ENCODE results near the gene KRTAP17-1. TPM values are rescaled to one million over a fixed set of nuclear protein-coding genes. Genes with fewer than 3 reads are reported as not detected.

The KRTAP17-1 gene
- total RNA-seq, 2 experiments from 2014 or later = not detected

DNA sequence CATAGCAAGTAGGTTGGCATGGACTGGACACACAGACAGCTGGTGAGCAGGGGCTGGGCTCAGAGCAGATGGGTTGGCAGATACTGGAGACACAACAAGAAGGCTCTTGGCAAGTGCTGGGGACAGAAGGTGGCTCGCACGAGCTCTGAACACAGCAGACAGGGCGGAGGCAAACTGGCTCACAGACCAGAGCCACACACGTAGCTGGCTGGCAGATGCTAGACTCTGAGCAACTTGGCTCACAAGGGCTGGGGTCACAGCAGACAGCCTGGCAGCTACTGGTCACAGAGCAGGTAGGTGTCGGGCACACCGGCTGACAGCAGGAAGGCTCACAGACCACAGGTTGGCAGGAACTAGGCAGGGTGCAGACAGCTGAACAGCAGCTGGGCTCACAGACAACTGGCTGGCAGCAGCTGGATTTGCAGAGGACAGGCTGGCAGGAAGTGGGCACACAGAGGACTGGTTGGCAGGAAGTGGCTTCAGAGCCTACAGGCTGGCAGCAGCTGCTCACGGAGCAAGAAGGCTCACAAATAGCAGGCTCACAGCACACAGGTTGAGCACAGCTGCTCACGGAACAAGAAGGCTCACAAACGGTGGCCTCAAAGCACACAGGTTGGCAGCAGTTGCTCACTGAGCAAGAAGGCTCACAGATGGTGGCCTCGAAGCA is 7.1 kb downstream of the KRTAP17-1 start:
- POLR2A ChIA-PET = interaction anchor here (0.9 to 1.9 kb wide), 8 partner anchors 20 to 661 kb away, joined by 3 to 13 read pairs (median 5); partner anchors contain the start of gene SMARCE1
- peaks cover 44% of the 10 kb centered on the region for H3K4me1 Mint-ChIP-seq
- DNase-seq = peak; percentile 84
- no peaks in the 10 kb centered on the region for H3K9me3 Mint-ChIP-seq
- H3K27me3 Mint-ChIP-seq = peaks cover 4% of the 10 kb centered on the region
- CTCF ChIA-PET = interaction anchor here (1.0 to 2.5 kb wide), 6 partner anchors 14 to 505 kb away, joined by 3 to 21 read pairs (median 3); no protein-coding TSS in a partner anchor
- H3K4me3 Mint-ChIP-seq = peak overlapping the region; percentile 58
- no peaks in the 10 kb centered on the region for H3K36me3 Mint-ChIP-seq (ENCODE audit: low read depth)
- peak overlapping the region; percentile 92 for H3K27ac Mint-ChIP-seq

DNA sequence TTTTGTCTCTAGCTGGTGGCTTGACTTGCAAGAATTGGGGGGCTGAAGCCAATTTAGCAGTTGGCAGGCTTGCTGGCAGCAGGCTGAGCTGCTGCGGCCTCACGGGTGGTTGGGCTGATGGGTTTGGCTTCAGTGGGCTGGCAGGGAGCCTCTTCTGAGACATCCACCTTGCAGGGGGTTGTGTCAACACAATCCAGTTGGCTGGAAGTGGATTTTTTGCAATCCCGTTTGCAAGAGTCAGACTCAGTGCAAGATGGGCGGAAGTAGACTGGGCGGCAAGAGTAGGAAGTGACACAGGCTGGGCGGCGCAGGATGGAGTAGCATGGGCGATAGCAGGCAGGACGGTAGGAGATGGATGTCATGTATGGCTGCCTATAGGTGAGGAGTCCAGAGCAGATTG is 7.9 kb downstream of the KRTAP17-1 start:
- H3K9me3 Mint-ChIP-seq = no peaks in the 10 kb centered on the region
- no peak overlapping the region for H3K4me3 Mint-ChIP-seq
- POLR2A ChIA-PET = interaction anchor here (1.6 to 1.9 kb wide), 3 partner anchors 33 to 660 kb away, joined by 5 to 13 read pairs (median 5); partner anchors contain the start of gene SMARCE1
- H3K27me3 Mint-ChIP-seq = peaks cover 4% of the 10 kb centered on the region
- no peak for DNase-seq
- no peaks in the 10 kb centered on the region for H3K36me3 Mint-ChIP-seq (ENCODE audit: low read depth)
- peak overlapping the region; percentile 92 for H3K27ac Mint-ChIP-seq
- CTCF ChIA-PET = interaction anchor here (0.7 to 2.5 kb wide), 2 partner anchors 15 to 355 kb away, joined by 3 to 21 read pairs; no protein-coding TSS in a partner anchor
- peaks cover 44% of the 10 kb centered on the region for H3K4me1 Mint-ChIP-seq

DNA sequence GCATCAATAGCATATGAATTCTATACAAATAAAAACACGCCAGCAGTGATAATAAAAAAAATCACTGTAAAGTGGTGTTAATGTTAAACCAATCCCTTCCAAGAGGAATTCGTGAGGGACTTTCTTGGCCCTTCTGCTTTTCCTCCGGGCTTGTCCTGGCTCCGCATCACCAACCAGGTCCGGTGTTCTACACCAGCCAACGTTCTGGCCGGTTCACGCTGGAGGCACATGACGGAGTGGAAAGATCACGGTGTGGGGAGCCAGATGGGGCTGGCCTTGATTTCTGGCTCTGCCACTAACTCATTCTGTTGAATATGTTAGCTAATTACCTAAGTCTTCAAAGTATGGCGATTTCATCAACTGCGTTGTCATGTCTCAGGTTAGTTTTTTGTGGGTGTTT is 11.4 kb downstream of the KRTAP17-1 start:
- H3K27ac Mint-ChIP-seq = no peak overlapping the region
- no peak overlapping the region for H3K4me3 Mint-ChIP-seq
- H3K36me3 Mint-ChIP-seq (ENCODE audit: low read depth) = no peaks in the 10 kb centered on the region
- peaks cover 2% of the 10 kb centered on the region for H3K9me3 Mint-ChIP-seq
- CTCF ChIA-PET = no interaction called here
- H3K27me3 Mint-ChIP-seq = no peaks in the 10 kb centered on the region
- DNase-seq = no peak
- peaks cover 23% of the 10 kb centered on the region for H3K4me1 Mint-ChIP-seq
- POLR2A ChIA-PET = no interaction called here

DNA sequence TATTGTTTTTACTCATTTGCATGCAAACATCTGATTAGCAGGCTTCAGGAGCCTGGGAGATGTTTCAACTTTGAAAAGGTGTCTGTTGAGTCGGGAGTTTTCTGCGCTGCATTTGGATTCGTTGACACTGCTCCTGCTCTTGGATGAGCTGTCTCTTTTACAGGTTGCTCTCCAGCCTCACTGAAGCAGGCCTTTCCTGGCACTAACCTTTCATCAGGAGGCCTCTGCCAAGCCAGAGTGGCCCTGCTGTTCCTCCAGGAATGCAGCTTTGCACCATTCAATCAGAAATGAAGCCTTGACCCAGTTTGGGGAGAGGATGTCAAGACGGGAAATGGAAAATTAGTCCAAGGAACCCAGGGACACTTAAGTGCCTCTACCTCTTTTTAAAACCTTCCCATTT is 12.5 kb downstream of the KRTAP17-1 start:
- Mint-ChIP-seq H3K4me3 (no peak overlapping the region), H3K36me3 (ENCODE audit: low read depth) (no peaks in the 10 kb centered on the region), H3K27me3 (no peaks in the 10 kb centered on the region), H3K9me3 (peaks cover 2% of the 10 kb centered on the region), H3K27ac (no peak overlapping the region), H3K4me1 (peaks cover 12% of the 10 kb centered on the region)
- ChIA-PET POLR2A (no interaction called here), CTCF (interaction anchor here (0.9 to 2.1 kb wide), 2 partner anchors 9 to 19 kb away, joined by 3 to 7 read pairs; no protein-coding TSS in a partner anchor)
- DNase-seq = no peak

DNA sequence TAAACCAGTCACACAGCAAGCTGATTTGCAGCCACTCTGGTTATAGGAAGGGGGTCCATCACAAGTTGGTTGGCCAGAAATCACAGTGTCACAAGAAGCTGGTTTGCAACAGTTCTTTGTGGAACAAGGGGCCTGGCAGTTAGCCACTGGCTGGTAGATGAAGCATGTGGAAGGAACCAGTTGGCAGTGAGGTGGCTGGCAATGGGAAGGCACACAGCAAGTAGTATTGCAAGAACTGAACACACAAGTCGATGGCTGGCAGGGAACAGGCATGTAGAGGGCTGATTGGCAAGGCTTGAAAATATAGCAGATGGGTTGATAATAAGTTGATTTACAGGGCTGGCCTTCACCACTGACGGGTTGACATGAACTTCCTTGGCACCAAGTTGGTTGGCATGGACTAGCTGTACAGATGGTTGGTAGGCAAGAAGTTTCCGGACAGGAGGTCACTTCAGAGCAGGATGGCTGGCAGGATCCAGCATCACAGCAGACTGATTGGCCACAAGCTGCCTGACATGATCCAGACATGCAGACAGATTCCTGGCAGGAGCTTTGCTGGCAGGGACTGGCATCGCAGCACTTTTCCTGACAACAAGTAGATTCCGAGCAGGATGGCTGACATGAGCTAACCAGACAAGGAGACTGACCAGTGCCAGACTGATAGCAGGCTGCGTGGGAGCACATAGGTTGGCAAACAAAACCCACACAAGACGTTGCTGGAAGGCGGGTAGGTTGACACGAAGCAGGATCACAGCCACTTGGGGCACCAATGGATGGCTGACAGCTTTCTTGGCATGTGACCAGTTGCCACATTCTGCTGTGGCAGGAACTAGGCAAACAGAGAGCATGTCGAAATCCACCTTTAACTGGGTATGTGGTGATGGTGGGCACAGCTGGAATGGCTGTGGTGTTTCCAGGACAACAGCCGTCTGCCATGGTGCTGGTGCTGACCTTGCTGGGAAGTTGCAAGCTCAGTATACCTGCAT is 13.3 kb downstream of the KRTAP17-1 start, which contains the start of gene KRTAP29-1:
TSS of gene KRTAP29-1 (minus strand) at position 936 of the 986 bp plus-strand sequence. CDS start at position 936, 0 bp downstream.
- Mint-ChIP-seq H3K36me3 (ENCODE audit: low read depth) (no peaks in the 10 kb centered on the region), H3K27me3 (no peaks in the 10 kb centered on the region), H3K27ac (no peak within 1 kb of the TSS), H3K4me3 (no peak within 1 kb of the TSS), H3K9me3 (peaks cover 2% of the 10 kb centered on the region), H3K4me1 (peaks cover 4% of the 10 kb centered on the region)
- POLR2A ChIA-PET = no interaction called here
- DNase-seq = no peak
- CTCF ChIA-PET = interaction anchor here (0.9 to 2.1 kb wide), 3 partner anchors 10 to 361 kb away, joined by 3 to 7 read pairs (median 4); no protein-coding TSS in a partner anchor

DNA sequence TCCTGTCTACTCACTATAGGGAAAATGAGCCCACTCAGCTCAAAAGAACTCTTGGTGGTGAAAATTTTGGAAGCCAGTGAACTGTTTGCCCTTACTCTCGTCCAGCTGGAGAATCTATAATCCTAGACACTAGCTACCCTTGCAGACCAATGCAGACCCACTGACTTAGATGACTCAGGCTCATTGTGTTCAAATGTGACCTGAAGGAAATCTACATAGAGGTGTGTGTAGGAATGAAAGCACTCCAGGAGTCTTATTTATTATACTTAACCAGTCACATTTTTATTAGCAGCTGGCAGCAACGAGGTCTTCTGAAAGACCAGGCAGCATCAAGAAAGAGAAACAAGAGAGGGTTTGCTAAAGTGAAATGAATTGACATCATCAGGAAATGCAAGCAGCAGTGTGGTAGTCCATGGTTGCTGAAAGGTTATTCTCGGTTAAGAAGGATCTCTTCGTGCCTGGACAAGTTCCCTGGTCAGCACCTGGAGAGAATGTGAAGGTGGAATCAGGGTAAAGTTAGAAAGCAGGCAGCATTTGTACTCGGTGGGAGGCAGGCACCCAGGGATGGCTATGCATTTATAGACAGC is 14.2 kb downstream of the KRTAP17-1 start:
- POLR2A ChIA-PET = no interaction called here
- CTCF ChIA-PET = interaction anchor here (0.6 to 2.1 kb wide), 3 partner anchors 21 to 362 kb away, joined by 3 to 7 read pairs (median 4); no protein-coding TSS in a partner anchor

DNA sequence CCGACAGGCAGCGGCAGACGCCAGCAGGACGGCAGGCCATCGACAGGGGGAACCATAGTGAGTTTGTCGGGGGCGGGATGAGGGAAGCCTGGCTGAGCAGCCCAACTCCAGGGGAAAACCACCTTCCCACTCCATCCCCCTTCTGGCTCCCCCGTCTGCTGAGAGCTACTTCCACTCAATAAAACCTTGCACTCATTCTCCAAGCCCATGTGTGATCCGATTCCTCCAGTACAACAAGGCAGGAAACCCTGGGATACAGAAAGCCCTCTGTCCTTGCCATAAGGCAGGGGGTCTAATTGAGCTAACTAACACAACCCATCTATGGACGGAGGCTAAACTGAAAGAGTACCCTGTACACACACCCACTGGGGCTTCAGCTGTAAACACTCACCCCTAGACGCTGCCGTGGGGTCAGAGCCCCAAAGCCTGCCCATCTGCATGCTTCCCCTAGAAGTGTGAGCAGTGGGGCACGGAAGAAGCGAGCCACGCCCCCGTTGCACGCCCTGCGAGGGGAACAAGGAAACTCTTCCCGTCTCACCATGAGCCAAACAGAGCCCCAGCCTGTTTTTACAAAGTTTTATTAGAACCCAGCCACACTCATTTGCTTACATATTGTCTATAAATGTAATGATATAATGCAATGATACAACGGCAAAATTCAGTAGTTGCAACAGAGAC is 16.9 kb downstream of the KRTAP17-1 start:
- Mint-ChIP-seq H3K27me3 (no peaks in the 10 kb centered on the region), H3K27ac (no peak overlapping the region), H3K4me3 (no peak overlapping the region), H3K36me3 (ENCODE audit: low read depth) (no peaks in the 10 kb centered on the region), H3K4me1 (no peaks in the 10 kb centered on the region), H3K9me3 (peaks cover 2% of the 10 kb centered on the region)
- ChIA-PET CTCF (no interaction called here), POLR2A (no interaction called here)
- no peak for DNase-seq

More for the DNA sequence above, 14.2 kb downstream of the KRTAP17-1 start:
- H3K9me3 Mint-ChIP-seq = peaks cover 2% of the 10 kb centered on the region
- DNase-seq = no peak
- no peaks in the 10 kb centered on the region for H3K27me3 Mint-ChIP-seq
- no peaks in the 10 kb centered on the region for H3K36me3 Mint-ChIP-seq (ENCODE audit: low read depth)
- no peaks in the 10 kb centered on the region for H3K4me1 Mint-ChIP-seq
- H3K4me3 Mint-ChIP-seq = no peak overlapping the region
- H3K27ac Mint-ChIP-seq = no peak overlapping the region

DNA sequence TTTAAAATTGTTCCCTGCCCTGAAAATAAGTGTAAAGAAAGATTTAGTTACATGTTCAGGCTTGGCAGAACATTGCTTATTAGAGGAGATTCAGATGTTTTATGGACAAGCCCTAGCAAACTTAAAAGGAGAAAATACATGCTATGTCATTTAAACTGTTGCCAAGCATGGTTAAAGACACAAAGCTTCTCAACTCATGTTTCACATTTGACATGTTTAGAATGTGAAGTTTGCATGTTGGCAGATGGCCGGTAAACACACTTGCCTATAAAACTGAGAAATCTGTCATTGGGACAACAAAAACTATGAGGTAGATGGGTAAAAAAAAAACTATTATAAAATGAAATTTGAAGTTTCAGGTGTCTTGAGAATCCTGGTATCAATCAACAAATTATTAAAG is 18.7 kb downstream of the KRTAP17-1 start:
- Mint-ChIP-seq H3K9me3 (peaks cover under 1% of the 10 kb centered on the region), H3K4me3 (no peak overlapping the region), H3K4me1 (no peaks in the 10 kb centered on the region), H3K27me3 (no peaks in the 10 kb centered on the region), H3K27ac (no peak overlapping the region), H3K36me3 (ENCODE audit: low read depth) (no peaks in the 10 kb centered on the region)
- ChIA-PET CTCF (no interaction called here), POLR2A (no interaction called here)
- no peak for DNase-seq

DNA sequence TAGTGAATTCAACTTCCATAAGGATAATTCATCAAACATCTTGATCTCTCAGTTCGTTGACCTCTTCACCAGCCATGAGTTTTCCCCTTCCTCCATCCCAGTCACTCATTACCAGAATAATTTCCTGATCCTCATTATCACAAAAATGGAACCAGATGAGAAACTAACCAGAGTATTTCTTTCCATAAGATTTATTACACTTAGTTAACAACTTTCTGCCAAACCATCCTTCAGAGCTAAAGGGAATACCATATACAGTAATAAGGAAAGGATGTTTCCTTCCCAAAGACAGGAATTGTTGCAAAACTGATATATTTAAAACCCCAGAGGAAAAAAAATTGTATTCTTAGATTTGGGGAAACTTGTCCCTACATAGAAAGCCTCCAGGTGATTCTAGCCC is 21.5 kb downstream of the KRTAP17-1 start:
- Mint-ChIP-seq H3K4me3 (no peak overlapping the region), H3K27ac (no peak overlapping the region), H3K4me1 (no peaks in the 10 kb centered on the region), H3K36me3 (ENCODE audit: low read depth) (no peaks in the 10 kb centered on the region), H3K27me3 (peaks cover 2% of the 10 kb centered on the region), H3K9me3 (no peaks in the 10 kb centered on the region)
- POLR2A ChIA-PET = no interaction called here
- CTCF ChIA-PET = no interaction called here
- DNase-seq = no peak

DNA sequence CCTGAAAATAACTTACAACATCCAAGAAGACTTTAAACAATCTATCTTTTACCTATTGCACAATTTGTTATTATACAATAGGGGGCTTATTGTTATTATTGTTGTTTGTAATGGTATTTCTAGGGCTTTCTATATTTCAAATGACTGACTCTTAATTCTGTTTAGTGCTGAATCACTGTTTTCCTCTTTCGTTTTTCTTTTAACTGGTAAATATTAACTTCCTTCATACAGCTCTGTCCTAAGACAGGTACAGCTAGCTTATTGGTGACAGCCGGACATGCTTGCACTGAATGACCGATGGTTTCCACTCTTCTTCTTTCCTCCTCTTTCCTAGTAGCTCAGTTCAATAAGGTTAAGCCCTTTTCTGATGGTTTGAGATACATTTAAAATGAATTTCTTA is 28.5 kb downstream of the KRTAP17-1 start:
- Mint-ChIP-seq H3K9me3 (no peaks in the 10 kb centered on the region), H3K27me3 (peaks cover 4% of the 10 kb centered on the region), H3K4me1 (no peaks in the 10 kb centered on the region), H3K27ac (no peak overlapping the region), H3K36me3 (ENCODE audit: low read depth) (no peaks in the 10 kb centered on the region), H3K4me3 (no peak overlapping the region)
- ChIA-PET POLR2A (no interaction called here), CTCF (no interaction called here)
- DNase-seq = no peak

DNA sequence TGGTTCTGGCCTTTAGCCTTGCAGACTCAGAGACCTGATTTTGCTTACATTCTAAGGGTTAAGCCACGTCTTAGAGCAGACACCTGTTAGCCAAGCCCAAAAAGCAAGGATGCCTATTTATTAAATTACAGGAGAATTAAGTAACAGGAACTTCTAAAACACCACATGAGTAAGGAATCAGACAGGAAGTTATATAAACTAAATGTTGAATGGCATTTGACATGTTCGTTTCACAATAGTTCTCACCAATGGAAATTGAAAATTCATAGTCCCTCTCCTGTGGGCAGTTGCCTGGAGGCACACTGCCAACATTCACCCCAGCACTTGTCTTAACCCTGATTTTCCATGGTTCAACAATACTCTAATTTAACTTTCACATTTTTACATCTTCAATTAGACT is 31.0 kb downstream of the KRTAP17-1 start:
- no peak for DNase-seq
- ChIA-PET POLR2A (no interaction called here), CTCF (no interaction called here)
- H3K4me1 Mint-ChIP-seq = no peaks in the 10 kb centered on the region
- peaks cover 1% of the 10 kb centered on the region for H3K9me3 Mint-ChIP-seq
- H3K27me3 Mint-ChIP-seq = peaks cover 2% of the 10 kb centered on the region
- H3K36me3 Mint-ChIP-seq (ENCODE audit: low read depth) = no peaks in the 10 kb centered on the region
- H3K4me3 Mint-ChIP-seq = no peak overlapping the region
- H3K27ac Mint-ChIP-seq = no peak overlapping the region

DNA sequence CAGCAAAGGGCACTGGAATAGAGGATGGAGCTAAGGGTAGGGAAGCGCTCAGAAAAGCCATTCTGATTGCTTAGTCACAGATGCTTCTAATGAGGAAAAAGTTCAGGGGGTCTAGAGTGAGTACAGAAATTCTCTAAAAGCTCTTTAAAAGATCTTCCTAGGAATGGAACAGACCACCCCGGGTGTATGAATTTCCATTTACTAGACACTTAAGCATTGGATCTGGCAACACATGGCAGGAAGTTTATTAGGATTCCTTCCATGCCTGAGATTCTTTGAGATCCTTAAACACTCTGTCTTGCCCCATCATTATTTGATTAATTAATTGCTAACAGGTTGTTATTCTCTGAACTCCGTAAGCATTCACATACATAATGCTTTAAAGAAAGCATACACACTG is 31.5 kb downstream of the KRTAP17-1 start:
- no peak for DNase-seq
- Mint-ChIP-seq H3K36me3 (ENCODE audit: low read depth) (no peaks in the 10 kb centered on the region), H3K9me3 (peaks cover 1% of the 10 kb centered on the region), H3K4me3 (no peak overlapping the region), H3K27me3 (peaks cover 2% of the 10 kb centered on the region), H3K27ac (no peak overlapping the region), H3K4me1 (no peaks in the 10 kb centered on the region)
- ChIA-PET POLR2A (no interaction called here), CTCF (no interaction called here)

All from activated CD4-positive, alpha-beta memory T cell treated with anti-CD3 and anti-CD28 coated beads, Interleukin-2, amount 10 ng/mL, durations not matched to agents 7 days and 5 days (primary cell).